HepG2 (cell line): ENCODE results near the gene TMEM235. TPM values are rescaled to one million over a fixed set of nuclear protein-coding genes. Genes with fewer than 3 reads are reported as not detected.

Source experiments
- ATAC-seq: fragments of 200-7000 bp; cut with Tn5 transposase; 3 replicates; pipeline ENCODE4 v1.9.1; 2020; ENCODE audit warnings: mild to moderate bottlenecking, moderate library complexity
- BruUV-seq: library from RNA; stranded (reverse); fragments of 400-500 nt; replicated peaks from 2 replicates; lab custom pipeline; 2021; lab: Mats Ljungman, UMichigan
- CTCF ChIA-PET: fragments of 300-600 bp; formaldehyde crosslinking; extraction: SDS; loops from one replicate; lab custom pipeline; 2021; ENCODE audit warnings: low total read pairs, inconsistent platforms, low intra/inter-chr PET ratio; lab: Yijun Ruan, JAX
- POLR2A ChIA-PET: fragments of 350-600 bp; sonication (Branson Sonifier 250); formaldehyde crosslinking; loops from one replicate; lab custom pipeline; 2020; ENCODE audit warnings: antibody characterized with exemption, inconsistent platforms; lab: Yijun Ruan, JAX
- DNase-seq: peaks from one replicate; pipeline ENCODE4 v3.0.0-alpha.2; 2015; ENCODE audit warnings: low spot score
- FAIRE-seq: peaks from 3 replicates; lab custom pipeline; 2011; peaks lifted over from hg19 to GRCh38; lab: Jason Lieb, UNC
- H2AFZ ChIP-seq: one replicate; pipeline ENCODE4 v1.6.1; 2011; ENCODE audit warnings: low read length, inconsistent platforms
- H3K27ac ChIP-seq: fragments of 300-600 bp; 3 replicates; pipeline ENCODE4 v1.8.0; 2011; ENCODE audit warnings: mixed run types, mild to moderate bottlenecking, mixed read lengths, low read length, inconsistent platforms; ENCODE audit not compliant: insufficient read depth; ENCODE audit errors: extremely low read length
- H3K27me3 ChIP-seq, 2 experiments: fragments of 200-600 bp in 1 of 2; 2 replicates in 1 of 2; 3 replicates in 1 of 2; pipeline versions ENCODE4 v1.6.0 to v1.8.0; 2011; ENCODE audit warnings: low read length in 2 of 2, mild to moderate bottlenecking in 2 of 2, moderate library complexity in 2 of 2, inconsistent platforms in 1 of 2; ENCODE audit not compliant: insufficient read depth in 2 of 2, control insufficient read depth in 1 of 2
- H3K36me3 ChIP-seq, 2 experiments: fragments of 200-600 bp in 1 of 2; replicated peaks in 1 of 2; 2 replicates in 1 of 2; 3 replicates in 1 of 2; pipeline versions ENCODE4 v1.5.1 to v1.8.0; 2011; ENCODE audit warnings: low read length in 2 of 2, inconsistent platforms in 1 of 2; ENCODE audit not compliant: insufficient read depth in 2 of 2, control insufficient read depth in 1 of 2
- H3K4me1 ChIP-seq: 2 replicates; pipeline ENCODE4 v1.5.1; 2012; ENCODE audit warnings: low read length, inconsistent platforms; ENCODE audit not compliant: insufficient read depth
- H3K4me2 ChIP-seq: 2 replicates; pipeline ENCODE4 v1.6.0; 2011; ENCODE audit warnings: low read depth, low read length, inconsistent platforms
- H3K4me3 ChIP-seq, 3 experiments: fragments of 200-600 bp in 1 of 3; sonication (generic), shearing (Covaris generic) in 1 of 3; replicated peaks in 1 of 3; 2 replicates each; pipeline ENCODE4 v1.5.1; 2011 to 2016; ENCODE audit warnings: low read length in 3 of 3, inconsistent platforms in 2 of 3, low read depth in 2 of 3, mild to moderate bottlenecking in 2 of 3, control low read depth in 1 of 3, mixed read lengths in 1 of 3; ENCODE audit not compliant: insufficient read depth in 1 of 3
- H3K79me2 ChIP-seq: one replicate; pipeline ENCODE4 v1.6.1; 2011; ENCODE audit warnings: low read length, inconsistent platforms; ENCODE audit not compliant: insufficient read depth
- H3K9ac ChIP-seq: 2 replicates; pipeline ENCODE4 v1.6.0; 2011; ENCODE audit warnings: mild to moderate bottlenecking, low read depth, low read length, inconsistent platforms; ENCODE audit not compliant: insufficient read depth
- H3K9me3 ChIP-seq: 2 replicates; pipeline ENCODE4 v1.5.1; 2012; ENCODE audit warnings: mild to moderate bottlenecking, low read length
- H4K20me1 ChIP-seq: 2 replicates; pipeline ENCODE4 v1.6.0; 2011; ENCODE audit warnings: inconsistent platforms, mild to moderate bottlenecking, low read length, moderate library complexity; ENCODE audit not compliant: insufficient read depth
- JUND ChIP-seq: sonication (generic); formaldehyde crosslinking; IDR thresholded peaks from 2 replicates; pipeline ENCODE4 v1.8.0; 2022; ENCODE audit warnings: mild to moderate bottlenecking, missing genetic modification reagents
- NFKB2 ChIP-seq: sonication (generic); formaldehyde crosslinking; IDR thresholded peaks from 2 replicates; pipeline ENCODE4 v1.4.0; 2020; ENCODE audit warnings: missing genetic modification reagents, borderline replicate concordance
- NR2F1 ChIP-seq, 2 experiments: fragments of 450-650 bp in 1 of 2; formaldehyde crosslinking in 1 of 2; IDR thresholded peaks; 2 replicates each; pipeline versions ENCODE4 v1.5.0 to v1.6.1; 2016 to 2020; ENCODE audit warnings: mild to moderate bottlenecking in 1 of 2, missing compliant biosample characterization in 1 of 2, missing genetic modification reagents in 1 of 2, moderate library complexity in 1 of 2
- PRPF4 ChIP-seq: fragments of 200-400 bp; formaldehyde crosslinking; IDR thresholded peaks from 2 replicates; pipeline ENCODE4 v1.6.1; 2016; ENCODE audit warnings: low read length, low read depth; ENCODE audit not compliant: poor library complexity, severe bottlenecking
- RNF2 ChIP-seq: fragments of 450-650 bp; conservative IDR thresholded peaks from 2 replicates; pipeline ENCODE4 v1.6.1; 2016; ENCODE audit warnings: low read depth
- YEATS4 ChIP-seq: sonication (generic); formaldehyde crosslinking; IDR thresholded peaks from 2 replicates; pipeline ENCODE4 v1.4.0; 2020; ENCODE audit warnings: missing genetic modification reagents, borderline replicate concordance
- ZNF383 ChIP-seq: sonication (generic); formaldehyde crosslinking; IDR thresholded peaks from 2 replicates; pipeline ENCODE4 v1.4.0; 2020; ENCODE audit warnings: missing genetic modification reagents, mild to moderate bottlenecking, borderline replicate concordance
- ZNF547 ChIP-seq: sonication (generic); formaldehyde crosslinking; IDR thresholded peaks from 2 replicates; pipeline ENCODE4 v1.5.1; 2020; ENCODE audit warnings: mild to moderate bottlenecking, missing genetic modification reagents
- ZNF766 ChIP-seq: sonication (generic); formaldehyde crosslinking; IDR thresholded peaks from 2 replicates; pipeline ENCODE4 v1.5.0; 2020; ENCODE audit warnings: missing genetic modification reagents, borderline replicate concordance
- ZNF83 ChIP-seq: sonication (generic); formaldehyde crosslinking; IDR thresholded peaks from 2 replicates; pipeline ENCODE4 v1.4.0; 2020; ENCODE audit warnings: missing genetic modification reagents, mild to moderate bottlenecking, borderline replicate concordance
- ZNF839 ChIP-seq: sonication (generic); formaldehyde crosslinking; IDR thresholded peaks from 2 replicates; pipeline ENCODE4 v1.4.0; 2020; ENCODE audit warnings: missing genetic modification reagents, mild to moderate bottlenecking, borderline replicate concordance
- WGBS: methylation state at CpG from one replicate; pipeline ENCODE4 v1.1.6; 2017; ENCODE audit warnings: low lambda C conversion rate; 5-methylcytosine and 5-hydroxymethylcytosine counted together
- in situ Hi-C: cut with HindIII; loops from 2 replicates; pipeline ENCODE4 v1.10.0; 2017; ENCODE audit warnings: low pct_unique_long_range_greater_than_20kb; ENCODE audit not compliant: extremely low pct_ligation_motif_present
- intact Hi-C: fragments of 100-400 bp; cut with micrococcal nuclease; formaldehyde crosslinking; loops from one replicate; pipeline ENCODE4 v1.10.0; 2022; ENCODE audit not compliant: unreplicated experiment
- polyA plus RNA-seq, 8 experiments: library from polyadenylated mRNA; depleted of rRNA in 3 of 8; stranded (reverse) in 7 of 8; unstranded in 1 of 8; fragments of >200 nt; fragmentation: Illumina TruSeq in 4 of 8; extraction: Trizol in 4 of 8; gene quantifications; 2 replicates each; pipeline versions ENCODE4 v1.2.1 to v1.2.3, GENCODE V29; 2011 to 2016; ENCODE audit warnings: low read depth in 4 of 8, missing spikeins in 1 of 8, mixed read lengths in 1 of 8; ENCODE audit not compliant: insufficient read depth in 1 of 8
- total RNA-seq, 5 experiments: library from RNA; depleted of rRNA; stranded (reverse); fragments of >200 nt; fragmentation: Illumina TruSeq; extraction: Trizol; gene quantifications; 2 replicates each; pipeline ENCODE4 v1.2.3, GENCODE V29; 2016; ENCODE audit warnings: low read depth in 1 of 5
- TF ChIP-seq, protein P1 (sequence below): sonication (generic); formaldehyde crosslinking; IDR thresholded peaks from 2 replicates; pipeline ENCODE4 v1.5.0; 2020; ENCODE audit warnings: mild to moderate bottlenecking, missing genetic modification reagents, borderline replicate concordance
- TF ChIP-seq, protein P2 (sequence below): fragments of 450-650 bp; IDR thresholded peaks from 2 replicates; pipeline ENCODE4 v1.6.1; 2017

TMEM235 gene
- total and polyA plus RNA-seq, 2 of the 13 experiments (the other 11 are each of a cell fraction or from before 2014, with no cell fraction given): not detected

- H3K27ac ChIP-seq: no peak overlapping the region
- FAIRE-seq (no peak), ATAC-seq (peak; percentile 3; the same call in 1 of the 3 replicates)
- TF ChIP-seq ZNF839 (CRISPR knock-in tag) (no peak), PRPF4 (no peak), ZNF83 (no peak), YEATS4 (CRISPR knock-in tag) (no peak), RNF2 (peak; percentile 52; the same call in 1 of the 2 replicates), ZNF547 (CRISPR knock-in tag) (0 out of 2 replicates have a peak, but pooled peaks have one; percentile 44), NR2F1 (CRISPR knock-in tag; IDR thresholded peaks at IDR 0.05) (peak in 1 of 2 experiments; percentile 46; a peak in 1 of 4 replicates), NFKB2 (CRISPR knock-in tag) (no peak), JUND (CRISPR knock-in tag) (peak; percentile 72; the same call in 1 of the 2 replicates), ZNF766 (CRISPR knock-in tag) (no peak), ZNF383 (CRISPR knock-in tag) (no peak)
- TF ChIP-seq, protein P1, sequence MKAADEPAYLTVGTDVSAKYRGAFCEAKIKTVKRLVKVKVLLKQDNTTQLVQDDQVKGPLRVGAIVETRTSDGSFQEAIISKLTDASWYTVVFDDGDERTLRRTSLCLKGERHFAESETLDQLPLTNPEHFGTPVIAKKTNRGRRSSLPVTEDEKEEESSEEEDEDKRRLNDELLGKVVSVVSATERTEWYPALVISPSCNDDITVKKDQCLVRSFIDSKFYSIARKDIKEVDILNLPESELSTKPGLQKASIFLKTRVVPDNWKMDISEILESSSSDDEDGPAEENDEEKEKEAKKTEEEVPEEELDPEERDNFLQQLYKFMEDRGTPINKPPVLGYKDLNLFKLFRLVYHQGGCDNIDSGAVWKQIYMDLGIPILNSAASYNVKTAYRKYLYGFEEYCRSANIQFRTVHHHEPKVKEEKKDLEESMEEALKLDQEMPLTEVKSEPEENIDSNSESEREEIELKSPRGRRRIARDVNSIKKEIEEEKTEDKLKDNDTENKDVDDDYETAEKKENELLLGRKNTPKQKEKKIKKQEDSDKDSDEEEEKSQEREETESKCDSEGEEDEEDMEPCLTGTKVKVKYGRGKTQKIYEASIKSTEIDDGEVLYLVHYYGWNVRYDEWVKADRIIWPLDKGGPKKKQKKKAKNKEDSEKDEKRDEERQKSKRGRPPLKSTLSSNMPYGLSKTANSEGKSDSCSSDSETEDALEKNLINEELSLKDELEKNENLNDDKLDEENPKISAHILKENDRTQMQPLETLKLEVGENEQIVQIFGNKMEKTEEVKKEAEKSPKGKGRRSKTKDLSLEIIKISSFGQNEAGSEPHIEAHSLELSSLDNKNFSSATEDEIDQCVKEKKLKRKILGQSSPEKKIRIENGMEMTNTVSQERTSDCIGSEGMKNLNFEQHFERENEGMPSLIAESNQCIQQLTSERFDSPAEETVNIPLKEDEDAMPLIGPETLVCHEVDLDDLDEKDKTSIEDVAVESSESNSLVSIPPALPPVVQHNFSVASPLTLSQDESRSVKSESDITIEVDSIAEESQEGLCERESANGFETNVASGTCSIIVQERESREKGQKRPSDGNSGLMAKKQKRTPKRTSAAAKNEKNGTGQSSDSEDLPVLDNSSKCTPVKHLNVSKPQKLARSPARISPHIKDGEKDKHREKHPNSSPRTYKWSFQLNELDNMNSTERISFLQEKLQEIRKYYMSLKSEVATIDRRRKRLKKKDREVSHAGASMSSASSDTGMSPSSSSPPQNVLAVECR (CRISPR knock-in tag): no peak
- TF ChIP-seq, protein P2, sequence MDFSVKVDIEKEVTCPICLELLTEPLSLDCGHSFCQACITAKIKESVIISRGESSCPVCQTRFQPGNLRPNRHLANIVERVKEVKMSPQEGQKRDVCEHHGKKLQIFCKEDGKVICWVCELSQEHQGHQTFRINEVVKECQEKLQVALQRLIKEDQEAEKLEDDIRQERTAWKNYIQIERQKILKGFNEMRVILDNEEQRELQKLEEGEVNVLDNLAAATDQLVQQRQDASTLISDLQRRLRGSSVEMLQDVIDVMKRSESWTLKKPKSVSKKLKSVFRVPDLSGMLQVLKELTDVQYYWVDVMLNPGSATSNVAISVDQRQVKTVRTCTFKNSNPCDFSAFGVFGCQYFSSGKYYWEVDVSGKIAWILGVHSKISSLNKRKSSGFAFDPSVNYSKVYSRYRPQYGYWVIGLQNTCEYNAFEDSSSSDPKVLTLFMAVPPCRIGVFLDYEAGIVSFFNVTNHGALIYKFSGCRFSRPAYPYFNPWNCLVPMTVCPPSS: no peak
Measured at GRCh38 chr17:78248051-78248914, 16.9 kb downstream of the TMEM235 start.

More at GRCh38 chr17:78248051-78248914, 16.9 kb downstream of the TMEM235 start:
- peak overlapping the region in 1 of 3 experiments; percentile 11; a peak in 1 of 6 replicates for H3K4me3 ChIP-seq
- BruUV-seq: no TSS peak
- H3K27me3 ChIP-seq: peaks cover 0 to 4% of the 10 kb centered on the region in 2 experiments; a peak in 1 of 5 replicates
- H4K20me1 ChIP-seq: no peaks in the 10 kb centered on the region
- in situ Hi-C loops: no loop called here
- no peaks in the 10 kb centered on the region for H3K36me3 ChIP-seq
- 53% methylated on average over 28 of the region's 30 CpGs for WGBS
- H3K4me1 ChIP-seq: peaks cover 48% of the 10 kb centered on the region
- H3K79me2 ChIP-seq: no peaks in the 10 kb centered on the region
- ChIA-PET CTCF (no interaction called here), POLR2A (no interaction called here)
- H2AFZ ChIP-seq: no peak overlapping the region
- peak overlapping the region; percentile 25; the same call in 1 of the 2 replicates for H3K4me2 ChIP-seq
- DNase-seq: no peak
- intact Hi-C loops: loop anchor here (10.0 kb wide), 1 partner anchor 1017 kb away; no protein-coding TSS in a partner anchor
- no peaks in the 10 kb centered on the region for H3K9me3 ChIP-seq
- peak overlapping the region; percentile 32 for H3K9ac ChIP-seq
